Activated naive CD8-positive, alpha-beta T cell (primary cell): ENCODE data around the gene MICAL3.
"Not testable (repeated sequence)": the region's sequence is repeated elsewhere in the genome, so short reads cannot be mapped to it uniquely, and the experiment has no call there.

Source experiments
- H3K27ac Mint-ChIP-seq: one replicate; pipeline ENCODE4 v1.8.0; 2021; ENCODE audit warnings: mixed read lengths
- H3K27me3 Mint-ChIP-seq: one replicate; pipeline ENCODE4 v1.8.0; 2021; ENCODE audit warnings: mixed read lengths
- H3K36me3 Mint-ChIP-seq: one replicate; pipeline ENCODE4 v1.8.0; 2021; ENCODE audit warnings: mixed read lengths
- H3K4me1 Mint-ChIP-seq: one replicate; pipeline ENCODE4 v1.8.0; 2021; ENCODE audit warnings: low read depth, mixed read lengths
- H3K4me3 Mint-ChIP-seq: one replicate; pipeline ENCODE4 v1.8.0; 2021; ENCODE audit warnings: mild to moderate bottlenecking, mixed read lengths
- H3K9me3 Mint-ChIP-seq: one replicate; pipeline ENCODE4 v1.8.0; 2021; ENCODE audit warnings: low read depth, mixed read lengths

MICAL3 gene

DNA sequence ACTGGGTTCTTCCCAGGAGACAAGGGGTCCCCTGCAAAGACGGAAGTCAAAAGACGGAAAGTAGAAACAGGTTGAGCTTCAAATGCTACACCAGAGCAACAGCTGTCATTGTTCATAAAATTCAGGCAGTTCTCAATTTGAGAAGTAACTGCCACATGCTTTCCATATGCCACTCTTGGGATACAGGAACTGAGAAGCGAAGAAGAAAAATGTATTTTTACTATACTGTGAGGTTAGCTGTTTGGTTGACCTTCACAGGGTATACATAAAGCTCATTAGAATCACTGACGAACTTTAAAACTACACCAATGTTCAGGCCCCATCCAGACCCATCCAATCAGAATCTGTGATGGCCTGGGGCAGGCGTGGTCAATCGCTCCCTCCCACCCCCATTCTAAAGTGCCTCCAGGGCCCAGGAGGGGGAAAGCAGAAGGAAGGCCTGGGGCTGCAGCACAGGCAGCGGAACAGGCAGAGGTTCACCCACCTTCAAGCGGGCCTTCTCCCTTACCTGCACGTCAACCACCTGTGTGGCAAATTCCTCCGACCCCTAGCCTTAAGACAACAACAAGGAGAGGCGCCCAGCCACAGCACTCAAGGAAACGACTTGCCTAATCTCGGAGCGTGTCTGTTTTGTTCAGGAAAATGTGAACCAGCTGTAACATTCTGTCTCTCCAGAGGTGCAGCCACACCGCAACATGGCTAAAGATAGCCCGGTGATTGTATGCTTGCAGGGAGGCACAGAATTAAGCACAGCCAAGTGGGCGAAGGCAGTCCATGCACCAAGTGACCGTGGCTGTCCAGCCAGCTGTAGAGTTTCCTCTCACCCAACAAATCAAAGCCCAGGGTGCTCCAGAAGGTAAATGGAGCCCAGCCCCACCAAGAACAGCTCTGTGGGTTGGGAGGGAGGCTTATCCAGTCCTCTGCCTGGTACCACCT lies 82.6 kb downstream of the MICAL3 start:
- Mint-ChIP-seq H3K27ac (no peak overlapping the region), H3K4me3 (no peak overlapping the region), H3K27me3 (no peaks in the 10 kb centered on the region), H3K9me3 (no peaks in the 10 kb centered on the region), H3K36me3 (peaks cover 8% of the 10 kb centered on the region), H3K4me1 (peaks cover 10% of the 10 kb centered on the region)

DNA sequence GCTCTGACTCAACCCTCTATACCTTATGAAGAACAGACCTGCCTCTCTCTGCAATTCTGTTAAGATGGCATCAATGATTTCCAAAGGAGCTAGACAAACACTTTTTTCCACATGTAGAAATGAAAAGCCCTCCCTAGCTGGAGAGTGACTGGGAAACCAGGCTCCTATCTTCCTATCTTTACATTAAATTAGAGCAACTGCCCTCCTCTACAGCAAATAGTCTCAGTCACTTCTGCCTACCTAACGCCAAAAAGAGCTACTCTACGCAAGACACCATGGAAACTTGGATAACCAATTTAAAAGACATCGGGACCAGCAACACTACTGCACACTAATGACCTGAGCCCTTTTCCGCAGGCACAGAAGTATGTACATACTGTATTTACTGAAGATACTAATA lies 84.8 kb downstream of the MICAL3 start:
- Mint-ChIP-seq H3K9me3 (no peaks in the 10 kb centered on the region), H3K27ac (no peak overlapping the region), H3K36me3 (peaks cover 8% of the 10 kb centered on the region), H3K27me3 (no peaks in the 10 kb centered on the region), H3K4me3 (no peak overlapping the region), H3K4me1 (peaks cover 17% of the 10 kb centered on the region)

DNA sequence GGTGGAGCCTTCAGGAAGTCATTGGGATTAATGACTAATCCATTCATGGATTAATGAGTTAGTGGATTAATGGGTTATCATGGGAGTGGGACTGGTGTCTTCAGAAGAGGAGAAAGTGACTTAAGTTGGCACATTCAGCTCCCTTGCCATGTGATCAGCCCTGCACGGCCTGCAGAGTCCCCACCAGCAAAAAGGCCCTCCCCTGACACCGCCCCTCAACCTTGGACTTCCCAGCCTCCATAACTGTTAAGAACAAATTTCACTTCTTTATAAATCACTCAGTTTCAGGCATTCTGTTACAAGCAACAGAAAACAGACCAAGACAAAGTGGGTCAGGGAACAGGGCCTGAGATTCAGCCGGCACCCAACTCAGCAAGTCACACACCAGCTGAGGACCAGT lies 85.3 kb downstream of the MICAL3 start:
- Mint-ChIP-seq H3K27ac (no peak overlapping the region), H3K9me3 (no peaks in the 10 kb centered on the region), H3K36me3 (peaks cover 8% of the 10 kb centered on the region), H3K27me3 (no peaks in the 10 kb centered on the region), H3K4me3 (no peak overlapping the region), H3K4me1 (peaks cover 21% of the 10 kb centered on the region)

DNA sequence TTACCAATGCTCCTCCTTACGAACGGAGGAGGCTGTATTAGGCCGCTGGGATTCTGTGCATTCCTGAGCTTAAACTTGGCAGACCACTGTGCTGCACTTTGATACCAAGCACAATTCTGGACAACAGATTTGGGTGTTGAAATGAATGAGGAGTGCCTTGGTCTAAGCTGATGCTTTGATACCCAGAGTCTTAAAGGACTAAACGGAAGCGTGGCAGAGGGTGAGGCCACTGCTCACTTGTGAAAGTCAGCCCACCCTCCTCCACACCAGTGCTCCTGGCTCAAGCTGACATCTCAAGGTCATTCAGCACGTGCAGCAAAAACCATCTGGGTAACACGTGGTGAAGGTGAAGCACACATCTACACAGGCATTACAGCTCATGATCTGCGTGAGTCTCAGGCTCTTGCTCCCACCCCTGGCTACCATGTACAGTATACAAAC lies 85.9 kb downstream of the MICAL3 start:
- no peaks in the 10 kb centered on the region for H3K9me3 Mint-ChIP-seq
- peaks cover 8% of the 10 kb centered on the region for H3K36me3 Mint-ChIP-seq
- no peak overlapping the region for H3K27ac Mint-ChIP-seq
- no peak overlapping the region for H3K4me3 Mint-ChIP-seq
- peaks cover 26% of the 10 kb centered on the region for H3K4me1 Mint-ChIP-seq
- H3K27me3 Mint-ChIP-seq = no peaks in the 10 kb centered on the region

DNA sequence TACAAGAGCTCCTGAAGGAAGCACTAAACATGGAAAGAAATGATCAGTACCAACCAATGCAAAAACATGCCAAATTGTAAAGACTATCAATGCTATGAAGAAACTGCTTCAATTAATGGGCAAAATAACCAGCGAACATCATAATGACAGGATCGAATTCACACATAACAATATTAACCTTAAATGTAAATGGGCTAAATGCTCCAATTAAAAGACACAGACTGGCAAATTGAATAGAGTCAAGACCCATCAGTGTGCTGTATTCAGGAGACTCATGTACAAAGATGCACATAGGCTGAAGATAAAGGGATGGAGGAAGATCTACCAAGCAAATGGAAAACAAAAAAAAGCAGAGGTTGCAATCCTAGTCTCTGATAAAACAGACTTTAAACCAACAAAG lies 91.9 kb downstream of the MICAL3 start:
- H3K36me3 Mint-ChIP-seq = not testable (repeated sequence)
- H3K4me1 Mint-ChIP-seq = peaks cover 31% of the 10 kb centered on the region

DNA sequence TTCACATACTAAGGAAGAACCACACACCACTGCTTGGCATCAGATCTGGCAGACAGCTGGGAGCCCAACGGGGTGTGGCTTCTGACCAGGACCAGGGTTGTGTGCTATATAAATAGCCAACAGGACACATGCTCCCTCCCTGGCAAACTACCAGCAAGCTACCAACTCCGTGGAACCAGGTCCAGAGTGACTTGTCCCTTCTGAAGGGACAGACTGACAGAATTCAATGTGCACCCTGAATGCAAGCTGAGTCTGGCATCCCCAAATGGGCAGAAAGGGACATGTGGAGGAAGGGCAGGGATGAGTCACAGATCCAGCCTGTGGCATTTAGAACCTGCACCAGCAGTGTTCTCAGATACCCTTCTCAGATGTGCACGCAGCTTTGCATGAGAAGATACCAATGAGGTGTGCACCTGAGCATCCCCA lies 92.9 kb downstream of the MICAL3 start:
- no peaks in the 10 kb centered on the region for H3K9me3 Mint-ChIP-seq
- peaks cover 32% of the 10 kb centered on the region for H3K4me1 Mint-ChIP-seq
- H3K27ac Mint-ChIP-seq = no peak overlapping the region
- no peaks in the 10 kb centered on the region for H3K36me3 Mint-ChIP-seq
- H3K4me3 Mint-ChIP-seq = no peak overlapping the region
- H3K27me3 Mint-ChIP-seq = no peaks in the 10 kb centered on the region

More for the DNA sequence above, 91.9 kb downstream of the MICAL3 start:
- H3K27ac Mint-ChIP-seq, H3K9me3 Mint-ChIP-seq, H3K4me3 Mint-ChIP-seq, H3K27me3 Mint-ChIP-seq: not testable (repeated sequence)

DNA sequence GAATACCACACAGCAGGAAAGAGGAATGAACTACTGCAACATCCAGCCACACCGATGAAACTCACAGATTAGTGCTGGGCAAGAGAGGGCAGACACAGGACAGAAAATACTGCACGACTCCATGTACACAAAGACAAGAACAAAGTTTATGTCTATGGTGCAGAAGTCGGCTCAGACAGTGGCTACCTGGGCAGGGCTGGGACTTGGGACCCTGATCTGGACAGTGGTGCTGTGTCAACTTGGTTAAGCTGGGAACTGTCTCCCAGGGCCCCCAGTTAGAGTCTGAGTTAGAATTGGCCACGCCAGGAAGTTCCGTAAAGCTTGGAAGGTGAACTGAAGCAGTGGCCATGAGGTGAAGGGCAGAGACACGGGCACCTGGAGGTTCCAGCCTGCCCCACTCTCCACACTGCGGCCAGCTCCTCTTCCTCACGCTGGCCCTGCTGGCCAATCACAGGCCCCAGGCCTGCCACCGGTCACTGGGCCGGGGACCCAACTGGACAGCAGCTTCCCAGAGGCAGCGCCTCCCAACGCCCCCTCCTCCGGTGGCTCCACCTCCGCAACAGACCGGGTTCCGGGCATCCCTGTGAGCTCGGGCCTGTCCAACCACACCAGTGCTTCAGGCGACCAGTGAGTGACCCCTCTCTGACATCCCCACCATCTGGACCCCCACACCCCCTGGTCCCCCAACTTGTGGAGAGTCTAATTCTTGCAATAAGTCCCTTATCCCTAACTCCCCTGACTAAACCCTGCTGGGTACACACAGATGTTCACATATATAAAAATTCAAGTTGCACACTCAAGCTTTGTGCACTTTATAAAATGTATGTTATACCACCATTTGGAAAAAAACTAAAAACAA lies 93.7 kb downstream of the MICAL3 start:
- Mint-ChIP-seq H3K4me1 (peaks cover 27% of the 10 kb centered on the region), H3K4me3 (no peak overlapping the region), H3K27ac (no peak overlapping the region), H3K27me3 (no peaks in the 10 kb centered on the region), H3K36me3 (no peaks in the 10 kb centered on the region), H3K9me3 (no peaks in the 10 kb centered on the region)

DNA sequence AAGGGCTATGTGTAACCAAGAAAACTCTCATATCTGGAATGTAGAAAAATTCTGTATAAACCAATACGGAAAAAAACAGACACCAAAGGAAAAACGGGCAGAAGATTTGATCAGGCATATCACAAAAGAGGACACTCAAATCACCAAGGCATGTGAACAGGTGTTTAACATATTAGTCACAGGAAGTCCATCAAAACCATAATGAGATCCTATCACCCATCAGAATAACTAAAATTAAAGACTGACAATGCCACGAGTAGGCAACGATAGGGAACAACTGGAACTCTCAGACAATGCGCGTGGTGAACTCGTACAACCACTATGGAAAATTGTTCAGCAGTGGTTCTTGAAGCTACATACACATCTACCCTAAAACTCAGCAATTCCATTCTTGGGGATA lies 94.5 kb downstream of the MICAL3 start:
- H3K27ac Mint-ChIP-seq = no peak overlapping the region
- no peaks in the 10 kb centered on the region for H3K9me3 Mint-ChIP-seq
- no peak overlapping the region for H3K4me3 Mint-ChIP-seq
- H3K4me1 Mint-ChIP-seq = peaks cover 27% of the 10 kb centered on the region
- H3K27me3 Mint-ChIP-seq = no peaks in the 10 kb centered on the region
- H3K36me3 Mint-ChIP-seq = no peaks in the 10 kb centered on the region

DNA sequence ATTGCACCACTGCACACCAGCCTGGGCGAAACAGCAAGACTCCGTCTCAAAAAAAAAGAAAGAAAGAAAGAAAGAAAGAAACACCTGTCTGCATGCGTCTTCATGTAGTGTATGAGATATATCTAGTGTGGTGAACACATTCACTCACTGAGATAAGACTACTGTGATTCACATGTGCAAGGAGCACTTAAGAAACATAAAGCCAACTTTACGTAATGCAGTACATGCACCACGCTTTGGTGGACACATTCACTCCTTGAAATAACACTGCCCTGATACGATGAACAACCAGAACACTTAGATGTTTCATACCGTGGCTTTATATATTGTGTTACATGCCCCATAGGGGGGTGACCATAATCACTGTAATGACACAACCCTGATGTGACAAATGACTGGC lies 96.0 kb downstream of the MICAL3 start:
- H3K36me3 Mint-ChIP-seq = no peaks in the 10 kb centered on the region
- H3K4me1 Mint-ChIP-seq = peaks cover 16% of the 10 kb centered on the region
- H3K27me3 Mint-ChIP-seq = no peaks in the 10 kb centered on the region
- no peaks in the 10 kb centered on the region for H3K9me3 Mint-ChIP-seq
- no peak overlapping the region for H3K4me3 Mint-ChIP-seq
- no peak overlapping the region for H3K27ac Mint-ChIP-seq

DNA sequence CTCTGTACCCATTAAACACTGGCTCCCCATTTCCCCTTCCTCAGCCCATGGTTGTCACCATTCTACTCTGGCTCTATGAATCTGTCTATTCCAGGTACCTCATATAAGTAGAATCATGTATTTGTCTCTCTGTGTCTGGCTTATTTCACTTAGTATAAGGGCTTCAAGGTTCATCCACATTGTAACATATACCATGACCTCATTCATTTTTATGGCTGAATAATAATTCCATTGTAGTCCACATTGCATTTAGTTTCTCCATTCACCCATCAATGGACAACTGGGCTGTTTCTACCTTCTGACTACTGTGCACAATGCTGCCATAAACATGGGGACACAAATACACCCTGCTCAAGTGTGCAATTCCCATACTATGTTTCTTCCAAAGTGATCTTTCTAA lies 97.3 kb downstream of the MICAL3 start:
- H3K4me1 Mint-ChIP-seq = peaks cover 10% of the 10 kb centered on the region

DNA sequence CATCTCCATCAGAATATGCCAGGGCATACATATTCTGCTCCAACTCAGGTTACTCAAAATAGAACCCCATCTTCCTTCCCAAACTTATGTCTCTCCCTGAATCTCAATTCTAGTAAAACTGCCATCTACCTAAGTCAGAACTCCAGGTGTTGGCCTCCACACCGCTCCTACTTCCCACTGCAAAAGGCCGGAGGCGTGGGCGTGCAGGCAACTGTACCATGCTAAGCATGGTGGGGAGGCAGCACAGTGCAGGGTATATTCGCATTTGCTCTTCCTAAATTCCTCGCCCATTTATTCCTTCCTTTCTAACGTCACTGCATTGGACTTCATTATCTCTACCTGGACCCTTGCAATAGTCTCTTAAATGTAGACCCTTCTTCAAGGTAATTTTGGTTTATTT lies 97.8 kb downstream of the MICAL3 start:
- peaks cover 11% of the 10 kb centered on the region for H3K4me1 Mint-ChIP-seq
- H3K9me3 Mint-ChIP-seq = no peaks in the 10 kb centered on the region
- no peaks in the 10 kb centered on the region for H3K36me3 Mint-ChIP-seq
- no peaks in the 10 kb centered on the region for H3K27me3 Mint-ChIP-seq
- no peak overlapping the region for H3K27ac Mint-ChIP-seq
- no peak overlapping the region for H3K4me3 Mint-ChIP-seq

More for the DNA sequence above, 97.3 kb downstream of the MICAL3 start:
- no peaks in the 10 kb centered on the region for H3K36me3 Mint-ChIP-seq
- H3K4me3 Mint-ChIP-seq = no peak overlapping the region
- no peaks in the 10 kb centered on the region for H3K9me3 Mint-ChIP-seq
- no peak overlapping the region for H3K27ac Mint-ChIP-seq
- H3K27me3 Mint-ChIP-seq = no peaks in the 10 kb centered on the region

DNA sequence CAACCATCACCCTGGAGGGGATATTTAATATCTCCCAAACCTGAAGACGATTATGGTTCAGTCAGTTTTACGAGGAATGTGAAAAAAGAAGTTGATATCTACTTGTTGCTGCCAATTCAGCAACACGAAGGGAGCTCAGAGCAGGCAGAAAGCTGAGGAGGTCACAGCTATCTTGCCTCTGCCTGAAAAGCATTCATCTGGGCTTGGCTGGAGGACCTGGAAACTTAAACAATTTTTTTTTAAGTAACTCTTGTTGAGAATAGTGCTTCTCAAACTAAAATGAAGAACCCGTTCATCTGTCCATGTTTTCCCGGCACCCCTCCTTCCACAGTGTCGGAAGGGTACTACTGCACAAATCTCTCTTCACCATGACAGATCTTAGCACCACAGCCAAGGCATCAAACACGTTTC lies 98.9 kb downstream of the MICAL3 start:
- H3K27me3 Mint-ChIP-seq = no peaks in the 10 kb centered on the region
- H3K4me3 Mint-ChIP-seq = no peak overlapping the region

DNA sequence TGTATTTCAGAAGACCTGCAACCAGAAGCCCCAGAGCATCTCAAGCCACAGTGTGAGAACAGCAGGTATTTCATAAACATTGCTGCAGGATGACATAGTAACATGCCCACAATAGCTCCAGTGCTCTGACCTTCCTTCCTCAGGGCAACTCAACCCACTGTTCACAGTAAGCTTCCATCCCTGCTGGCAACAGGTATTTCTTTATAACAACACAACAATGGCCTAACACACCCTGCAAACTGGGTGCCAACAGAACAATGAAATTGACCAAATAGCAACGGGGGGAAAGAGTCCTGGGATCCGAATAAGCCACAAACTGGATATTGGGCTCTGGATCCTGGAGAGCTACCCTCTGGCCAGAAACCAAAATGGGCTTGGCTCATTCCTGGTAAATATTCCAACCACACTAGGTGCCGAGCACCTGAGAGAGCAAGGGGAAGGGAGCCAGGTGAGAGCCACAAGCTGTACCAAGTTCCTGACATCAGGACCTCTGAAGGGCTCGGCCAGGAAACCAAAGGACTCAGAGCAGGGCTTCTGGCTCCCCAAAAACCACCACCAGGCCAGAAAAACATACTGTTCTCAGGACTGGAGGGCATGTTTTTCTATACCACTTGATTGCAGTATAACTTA lies 99.5 kb downstream of the MICAL3 start:
- Mint-ChIP-seq H3K9me3 (no peaks in the 10 kb centered on the region), H3K36me3 (no peaks in the 10 kb centered on the region), H3K27me3 (no peaks in the 10 kb centered on the region), H3K4me3 (no peak overlapping the region), H3K4me1 (peaks cover 20% of the 10 kb centered on the region), H3K27ac (no peak overlapping the region)

More for the DNA sequence above, 98.9 kb downstream of the MICAL3 start:
- no peaks in the 10 kb centered on the region for H3K36me3 Mint-ChIP-seq
- no peak overlapping the region for H3K27ac Mint-ChIP-seq
- peaks cover 19% of the 10 kb centered on the region for H3K4me1 Mint-ChIP-seq
- H3K9me3 Mint-ChIP-seq = no peaks in the 10 kb centered on the region

DNA sequence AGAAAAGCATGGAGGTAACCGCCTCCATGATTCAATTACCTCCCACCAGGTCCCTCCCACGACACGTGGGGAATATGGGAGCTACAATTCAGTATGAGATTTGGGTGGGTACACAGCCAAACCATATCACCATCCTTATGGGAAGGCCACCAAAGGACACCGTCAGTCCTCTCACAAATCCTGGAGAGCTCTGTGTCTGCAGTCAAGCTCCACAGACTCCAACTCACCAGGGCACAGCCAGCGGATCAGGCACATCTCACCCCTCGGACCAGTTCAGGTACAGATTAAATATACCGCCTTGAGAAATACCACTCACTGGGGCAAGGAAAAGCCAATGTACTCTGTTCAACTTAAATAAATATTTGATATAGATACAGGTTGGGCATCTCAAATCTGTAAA lies 100.3 kb downstream of the MICAL3 start:
- H3K27ac Mint-ChIP-seq = no peak overlapping the region
- H3K9me3 Mint-ChIP-seq = no peaks in the 10 kb centered on the region
- H3K36me3 Mint-ChIP-seq = no peaks in the 10 kb centered on the region
- no peak overlapping the region for H3K4me3 Mint-ChIP-seq
- H3K4me1 Mint-ChIP-seq = peaks cover 25% of the 10 kb centered on the region
- no peaks in the 10 kb centered on the region for H3K27me3 Mint-ChIP-seq
